ENCODE measurements around the gene CWC15. TPM values are rescaled to one million over a fixed set of nuclear protein-coding genes. Genes with fewer than 3 reads are reported as not detected.

The CWC15 gene
- total RNA-seq, 1 donor from 2014 or later = 69.2 TPM

DNA sequence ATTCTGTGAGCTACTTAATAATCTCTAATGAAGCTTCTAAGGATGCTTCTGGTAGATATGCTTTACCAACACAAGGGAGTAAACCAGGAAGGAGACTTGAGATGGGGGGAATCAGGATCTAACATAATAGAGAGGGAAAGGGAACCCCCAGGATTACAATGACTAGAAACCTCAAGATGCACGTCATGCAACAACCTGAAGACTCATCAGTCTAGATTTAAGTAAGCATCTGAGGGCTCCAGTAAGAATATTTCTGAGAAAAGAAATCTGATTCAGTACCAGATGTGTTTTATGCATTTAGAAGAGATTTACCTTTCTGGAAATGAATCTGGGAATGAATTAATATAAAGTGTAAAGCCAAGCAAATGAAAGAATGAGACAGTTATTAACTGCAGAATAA lies 15.4 kb upstream of the CWC15 start:
- Mint-ChIP-seq H3K27ac (no peak overlapping the region), H3K4me1 (no peaks in the 10 kb centered on the region), H3K4me3 (no peak overlapping the region), H3K9me3 (no peaks in the 10 kb centered on the region), H3K27me3 (peaks cover 12% of the 10 kb centered on the region), H3K36me3 (ENCODE audit: low read depth) (no peaks in the 10 kb centered on the region)
- CTCF ChIA-PET = no interaction called here
- no peak for TF ChIP-seq CTCF (IDR thresholded peaks at IDR 0.05)
- ATAC-seq (ENCODE audit: low read depth) = no peak
- DNase-seq = no peak
- intact Hi-C loops (cut with micrococcal nuclease) = no loop called here
- POLR2A ChIA-PET = no interaction called here

- no peak overlapping the region for H3K27ac Mint-ChIP-seq
- intact Hi-C loops (cut with micrococcal nuclease) = no loop called here
- POLR2A ChIA-PET = no interaction called here
- no peaks in the 10 kb centered on the region for H3K4me1 Mint-ChIP-seq
- ATAC-seq (ENCODE audit: low read depth) (no peak), DNase-seq (no peak)
- TF ChIP-seq CTCF (IDR thresholded peaks at IDR 0.05) = no peak
- H3K27me3 Mint-ChIP-seq = peaks cover 12% of the 10 kb centered on the region
- H3K36me3 Mint-ChIP-seq (ENCODE audit: low read depth) = no peaks in the 10 kb centered on the region
- H3K9me3 Mint-ChIP-seq = no peaks in the 10 kb centered on the region
- CTCF ChIA-PET = no interaction called here
- H3K4me3 Mint-ChIP-seq = no peak overlapping the region
Observed at GRCh38 chr11:94987378-94987777, 14.0 kb upstream of the CWC15 start.

DNA sequence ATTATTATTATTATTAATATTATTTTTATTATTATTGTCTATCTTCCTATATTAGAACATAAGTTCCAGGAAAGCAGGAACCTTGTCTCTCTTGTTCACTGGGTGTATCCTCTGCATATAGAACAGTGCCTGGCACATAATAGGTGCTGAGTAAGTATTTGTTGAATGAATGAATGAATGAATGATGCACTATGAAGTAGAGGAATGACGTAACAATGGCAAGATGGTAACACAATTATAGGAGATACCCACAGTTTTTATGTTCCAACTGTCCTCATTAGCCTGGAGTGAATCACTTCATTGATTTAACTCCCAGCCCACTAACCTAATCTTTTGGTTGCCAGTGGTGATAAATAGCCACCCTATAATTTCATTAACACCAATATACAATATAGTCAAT lies 2.2 kb upstream of the CWC15 start:
- ChIA-PET CTCF (no interaction called here), POLR2A (no interaction called here)
- Mint-ChIP-seq H3K27me3 (no peaks in the 10 kb centered on the region), H3K36me3 (ENCODE audit: low read depth) (peaks cover 21% of the 10 kb centered on the region), H3K9me3 (peaks cover 2% of the 10 kb centered on the region), H3K4me1 (peaks cover 20% of the 10 kb centered on the region), H3K4me3 (no peak overlapping the region), H3K27ac (no peak overlapping the region)
- DNase-seq (no peak), ATAC-seq (ENCODE audit: low read depth) (no peak)
- intact Hi-C loops (cut with micrococcal nuclease) = no loop called here
- TF ChIP-seq CTCF (IDR thresholded peaks at IDR 0.05) = no peak

GRCh38 chr11:94974178-94974577 lies 822 bp upstream of the CWC15 start:
- TF ChIP-seq CTCF (IDR thresholded peaks at IDR 0.05) = no peak
- Mint-ChIP-seq H3K36me3 (ENCODE audit: low read depth) (peaks cover 34% of the 10 kb centered on the region), H3K4me3 (peak overlapping the region; percentile 99), H3K9me3 (peaks cover 2% of the 10 kb centered on the region), H3K4me1 (peaks cover 20% of the 10 kb centered on the region), H3K27ac (peak overlapping the region; percentile 95), H3K27me3 (no peaks in the 10 kb centered on the region)
- no peak for ATAC-seq (ENCODE audit: low read depth)
- POLR2A ChIA-PET = interaction anchor here (0.6 to 2.2 kb wide), 7 partner anchors 9 to 949 kb away, joined by 4 to 38 read pairs (median 6); partner anchors contain the start of genes ENDOD1, MTMR2, PANX1 and SRSF8
- CTCF ChIA-PET = no interaction called here
- DNase-seq = no peak
- intact Hi-C loops (cut with micrococcal nuclease) = loop anchor here (5.0 kb wide), 4 partner anchors 482 to 1777 kb away; partner anchors contain the start of genes ANKRD49, MED17, MRE11 and SLC36A4

DNA sequence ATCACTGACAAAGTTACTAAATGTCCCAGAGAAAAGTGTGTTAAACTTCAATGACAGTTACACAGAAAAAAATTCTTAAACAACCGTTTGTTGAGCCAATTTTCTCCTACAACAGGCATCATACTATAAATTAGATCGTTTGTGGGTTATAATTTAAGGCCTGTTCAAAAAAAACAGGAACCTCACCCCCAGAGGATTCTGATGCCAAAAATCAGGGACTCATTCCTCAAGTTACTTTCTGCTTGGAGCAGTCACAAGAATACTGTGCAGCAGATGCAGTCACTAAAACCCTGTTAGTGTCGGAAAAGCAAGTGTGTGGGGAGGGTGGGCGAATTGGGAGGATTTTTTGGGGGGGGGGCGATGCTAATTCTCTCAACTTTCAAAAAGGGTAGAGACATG lies 657 bp downstream of the CWC15 start:
- peak overlapping the region; percentile 99 for H3K4me3 Mint-ChIP-seq
- ATAC-seq (ENCODE audit: low read depth) = no peak
- intact Hi-C loops (cut with micrococcal nuclease) = loop anchor here (1.0 to 5.0 kb wide), 10 partner anchors 95 to 1775 kb away; partner anchors contain the start of genes ANKRD49, CEP57, ENDOD1 and JRKL
- ChIA-PET POLR2A (interaction anchor here (0.5 to 2.2 kb wide), 17 partner anchors 8 to 1416 kb away, joined by 3 to 38 read pairs (median 4); partner anchors contain the start of genes ANKRD49, CEP57, ENDOD1 and FAM76B), CTCF (interaction anchor here (0.7 to 1.2 kb wide), 2 partner anchors 94 to 165 kb away, joined by 3 to 4 read pairs; partner anchors contain the start of gene SRSF8)
- DNase-seq = no peak
- peaks cover 48% of the 10 kb centered on the region for H3K36me3 Mint-ChIP-seq (ENCODE audit: low read depth)
- H3K4me1 Mint-ChIP-seq = peaks cover 20% of the 10 kb centered on the region
- peaks cover 2% of the 10 kb centered on the region for H3K9me3 Mint-ChIP-seq
- H3K27ac Mint-ChIP-seq = peak overlapping the region; percentile 95
- no peaks in the 10 kb centered on the region for H3K27me3 Mint-ChIP-seq
- no peak for TF ChIP-seq CTCF (IDR thresholded peaks at IDR 0.05)
